EH (cell line): Measurements from ENCODE around the gene AAGAB.
A peak's percentile ranks its signal among the peaks of the same experiment; 100 is the strongest.

Source experiments
- DNase-seq: peaks from one replicate; pipeline ENCODE4 v3.0.0-alpha.2; 2015; ENCODE audit warnings: low read depth

The AAGAB gene

DNA sequence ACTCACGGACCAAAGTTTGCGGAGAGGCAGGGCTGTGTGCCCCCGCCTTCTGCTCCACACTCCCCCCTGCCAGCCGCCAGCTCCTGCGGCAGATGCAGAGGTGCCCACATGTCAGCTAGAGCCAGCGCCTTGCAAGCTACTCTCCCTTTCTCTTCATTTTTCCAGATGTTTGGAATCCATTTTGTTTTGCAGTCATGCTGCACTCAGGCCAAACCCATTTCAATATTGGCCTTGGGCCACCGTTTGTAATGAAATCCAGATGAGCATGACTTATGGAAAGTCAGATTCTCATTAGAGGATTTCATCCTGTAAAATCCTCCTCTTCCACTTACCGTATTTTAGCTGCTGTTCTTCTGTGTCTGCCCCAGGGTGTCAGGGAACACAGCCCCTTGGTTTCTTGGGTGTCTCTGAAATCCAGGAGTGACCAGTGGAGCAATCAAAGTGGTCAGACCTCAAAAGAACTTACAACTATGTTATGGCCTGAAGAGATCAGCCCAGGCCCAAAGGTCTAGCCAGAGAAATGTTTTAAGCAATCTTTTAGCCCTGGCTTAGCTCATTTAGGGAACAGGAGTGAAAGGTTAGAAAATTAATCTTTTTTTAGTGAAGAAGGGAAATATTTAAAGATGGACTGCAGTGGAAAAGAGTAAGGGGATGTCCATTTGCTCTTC is 65.8 kb downstream of the AAGAB start:
- peak; percentile 91 for DNase-seq

DNA sequence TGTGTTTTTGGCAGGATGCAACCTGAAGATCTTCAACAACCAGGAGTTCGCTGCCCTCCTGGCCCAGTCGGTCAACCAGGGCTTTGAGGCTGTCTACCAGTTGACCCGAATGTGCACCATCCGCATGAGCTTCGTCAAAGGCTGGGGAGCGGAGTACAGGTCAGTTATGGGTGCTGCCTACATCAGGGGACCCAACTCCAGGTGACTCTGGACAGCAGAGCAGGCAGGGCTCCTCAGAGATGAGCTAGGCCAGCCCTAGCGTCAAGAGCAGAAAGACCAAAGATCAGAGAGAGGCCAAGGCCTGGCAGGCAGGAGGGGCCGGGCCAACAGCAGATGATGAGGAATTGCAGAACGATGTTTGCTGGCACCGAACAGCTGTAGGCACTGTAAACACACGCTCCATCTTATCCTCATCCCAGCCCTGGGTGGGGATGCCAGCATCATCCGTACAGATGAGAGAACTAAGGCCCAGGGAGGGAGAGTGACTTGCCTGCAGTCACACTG is 67.1 kb downstream of the AAGAB start:
- DNase-seq = no peak

DNA sequence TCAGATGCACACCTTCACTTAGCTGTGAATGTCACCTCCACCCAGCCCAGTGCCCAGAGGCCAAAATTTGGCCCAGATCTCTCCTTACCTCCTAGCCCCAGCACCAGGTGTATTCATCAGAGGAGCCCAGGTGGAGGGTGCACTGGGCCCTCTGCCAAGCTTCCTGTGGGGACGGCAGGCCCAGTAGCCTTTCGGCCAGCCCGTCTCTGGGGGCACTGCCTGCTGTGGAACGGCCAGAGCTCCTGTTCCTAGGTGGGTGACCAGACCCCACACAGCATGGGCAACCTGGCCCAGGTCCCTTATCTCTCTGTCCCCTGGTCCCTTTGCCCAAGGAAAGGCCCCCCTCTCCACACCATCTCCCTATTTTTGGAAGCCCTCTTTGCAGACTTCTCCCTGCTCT is 67.8 kb downstream of the AAGAB start:
- DNase-seq = no peak

DNA sequence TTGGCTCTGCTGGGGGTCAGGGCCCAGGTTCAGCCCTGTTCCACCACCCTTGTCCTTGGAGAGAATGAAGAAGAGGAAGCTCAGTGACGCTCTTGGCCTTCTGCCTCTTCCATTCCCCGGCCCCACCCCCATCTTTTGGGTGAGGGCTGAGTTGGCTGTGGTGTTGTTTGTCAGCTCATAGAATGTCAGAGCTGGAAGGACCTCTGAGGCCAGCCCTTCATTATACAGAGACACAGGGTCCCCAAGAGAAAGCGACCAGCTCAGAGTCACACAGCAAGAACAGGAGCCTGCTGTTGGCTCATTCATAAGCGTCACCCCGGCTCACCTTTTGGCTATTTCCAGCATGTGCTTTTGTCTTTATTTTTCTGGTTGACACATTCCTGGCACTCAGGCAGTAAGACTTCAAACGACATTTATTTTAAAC is 68.2 kb downstream of the AAGAB start:
- peak; percentile 41 for DNase-seq

DNA sequence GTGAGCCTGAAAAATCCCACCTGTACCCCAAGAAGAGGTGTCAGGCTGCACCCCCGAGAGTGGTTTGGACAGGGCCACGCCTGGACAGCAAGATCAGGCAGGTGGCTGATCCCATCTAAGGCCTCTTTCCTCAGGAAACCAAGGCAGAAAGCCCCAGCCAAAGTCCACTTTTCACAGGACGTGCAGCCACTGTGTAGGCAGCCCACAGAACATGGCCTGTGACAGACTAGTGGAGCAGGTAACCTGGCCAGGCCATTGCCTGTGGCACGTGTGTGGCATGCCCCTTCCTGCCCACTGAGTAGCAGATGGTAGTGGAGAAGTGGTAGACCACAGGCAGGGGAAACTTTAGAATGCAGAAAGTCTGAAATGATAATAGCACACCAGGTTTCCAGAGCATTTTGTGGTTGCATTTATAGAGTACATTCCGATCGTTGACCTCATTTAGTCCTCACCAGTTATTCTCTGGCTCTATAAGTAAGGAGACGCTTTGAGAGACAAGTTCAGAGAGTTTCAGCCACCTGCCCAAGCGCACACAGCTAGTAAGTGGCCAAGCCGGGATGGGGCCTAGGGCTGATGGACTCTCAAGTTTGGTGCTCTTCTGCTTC is 68.7 kb downstream of the AAGAB start:
- peak; percentile 76 for DNase-seq

DNA sequence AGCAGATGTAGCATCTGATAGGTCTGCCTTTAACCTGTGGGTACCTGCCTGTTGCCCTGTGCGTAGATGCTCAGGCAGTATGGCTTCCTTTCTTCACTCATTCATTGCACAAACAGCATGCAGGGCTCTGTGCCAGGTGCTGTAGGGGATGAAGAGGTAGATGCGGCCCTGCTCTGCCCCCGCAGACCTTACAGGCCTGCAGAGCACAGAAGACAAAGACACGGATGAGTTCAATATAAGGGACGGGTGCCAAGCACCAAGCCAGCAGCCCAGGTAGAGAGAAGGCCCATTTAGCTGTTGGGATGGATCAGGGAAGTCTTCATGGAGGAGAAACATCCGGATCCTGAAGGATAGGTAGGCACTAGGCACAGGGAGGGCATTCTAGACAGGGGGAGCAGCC is 69.4 kb downstream of the AAGAB start:
- DNase-seq = no peak

DNA sequence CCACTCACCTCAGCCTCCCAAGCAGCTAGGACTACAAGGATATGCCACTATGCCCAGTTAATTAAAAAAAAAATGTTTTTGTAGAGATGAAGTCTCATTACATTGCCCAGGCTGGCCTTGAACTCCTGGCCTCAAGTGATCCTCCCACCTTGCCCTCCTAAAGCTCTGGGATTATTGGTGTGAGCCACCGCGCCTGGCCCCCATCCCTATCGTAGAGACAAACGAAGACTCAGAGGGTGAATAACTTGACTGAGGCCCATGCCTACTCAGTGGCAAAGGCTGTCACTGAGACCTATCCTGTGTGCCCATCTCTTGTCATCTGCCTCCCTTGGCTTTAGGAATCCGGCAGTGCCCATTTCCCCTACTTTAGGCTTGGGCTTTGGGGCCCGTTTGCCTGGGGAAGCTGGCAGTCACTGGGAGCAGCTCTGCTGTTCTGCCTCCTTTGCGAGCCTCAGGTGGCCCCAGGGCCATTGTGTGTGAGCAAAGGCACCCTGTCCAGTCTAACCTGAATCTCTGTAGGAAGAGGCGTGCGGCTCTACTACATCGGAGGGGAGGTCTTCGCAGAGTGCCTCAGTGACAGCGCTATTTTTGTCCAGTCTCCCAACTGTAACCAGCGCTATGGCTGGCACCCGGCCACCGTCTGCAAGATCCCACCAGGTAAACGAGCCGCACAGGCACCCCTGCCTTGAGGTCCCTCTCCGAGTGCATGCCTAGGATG is 70.1 kb downstream of the AAGAB start:
- no peak for DNase-seq

DNA sequence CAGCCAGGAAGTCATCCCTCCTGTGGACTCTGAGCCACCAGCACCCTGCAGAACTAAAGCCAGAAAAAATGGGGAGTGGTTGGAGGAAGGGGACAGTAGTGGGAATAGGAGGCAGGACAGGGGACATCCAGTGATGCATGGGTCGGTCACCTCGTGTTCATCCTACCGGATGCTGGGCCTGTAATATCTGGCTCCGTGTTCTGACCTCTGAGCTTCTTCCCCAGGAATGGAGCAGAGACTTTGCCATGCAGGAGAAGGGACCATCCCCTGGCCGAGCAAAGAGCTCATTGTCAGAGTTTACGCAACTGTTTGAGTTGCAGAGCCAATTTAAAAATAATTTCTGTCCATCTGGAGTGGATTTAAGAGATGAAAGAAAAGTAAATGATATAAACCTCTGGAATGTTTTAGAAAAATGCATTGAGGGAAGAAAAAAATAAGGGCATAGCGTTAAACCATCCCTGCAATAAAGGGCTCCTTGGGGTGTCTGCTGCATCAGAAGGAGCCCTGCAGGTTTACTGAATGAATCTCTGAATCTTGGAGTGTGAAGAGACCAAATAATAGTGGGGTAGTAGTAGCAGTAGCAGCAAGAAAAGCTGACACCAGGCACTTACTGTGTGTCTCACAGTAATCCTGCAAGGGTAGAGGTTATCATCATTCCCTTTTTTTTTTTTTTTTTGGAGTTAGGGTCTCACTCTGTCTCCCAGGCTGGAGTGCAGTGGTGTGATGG is 70.9 kb downstream of the AAGAB start:
- peak; percentile 95 for DNase-seq

DNA sequence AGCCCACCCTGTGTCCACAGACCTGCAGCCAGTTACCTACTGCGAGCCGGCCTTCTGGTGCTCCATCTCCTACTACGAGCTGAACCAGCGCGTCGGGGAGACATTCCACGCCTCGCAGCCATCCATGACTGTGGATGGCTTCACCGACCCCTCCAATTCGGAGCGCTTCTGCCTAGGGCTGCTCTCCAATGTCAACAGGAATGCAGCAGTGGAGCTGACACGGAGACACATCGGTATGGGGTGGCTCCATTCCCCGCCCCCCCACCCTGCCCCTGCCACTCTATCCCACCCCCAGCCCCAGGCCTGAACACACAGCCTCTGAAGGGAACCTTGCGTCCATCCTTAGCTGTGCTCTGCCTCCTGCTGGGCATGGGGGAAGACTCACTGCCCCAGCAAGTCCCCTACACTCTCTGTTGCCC is 73.2 kb downstream of the AAGAB start:
- no peak for DNase-seq

DNA sequence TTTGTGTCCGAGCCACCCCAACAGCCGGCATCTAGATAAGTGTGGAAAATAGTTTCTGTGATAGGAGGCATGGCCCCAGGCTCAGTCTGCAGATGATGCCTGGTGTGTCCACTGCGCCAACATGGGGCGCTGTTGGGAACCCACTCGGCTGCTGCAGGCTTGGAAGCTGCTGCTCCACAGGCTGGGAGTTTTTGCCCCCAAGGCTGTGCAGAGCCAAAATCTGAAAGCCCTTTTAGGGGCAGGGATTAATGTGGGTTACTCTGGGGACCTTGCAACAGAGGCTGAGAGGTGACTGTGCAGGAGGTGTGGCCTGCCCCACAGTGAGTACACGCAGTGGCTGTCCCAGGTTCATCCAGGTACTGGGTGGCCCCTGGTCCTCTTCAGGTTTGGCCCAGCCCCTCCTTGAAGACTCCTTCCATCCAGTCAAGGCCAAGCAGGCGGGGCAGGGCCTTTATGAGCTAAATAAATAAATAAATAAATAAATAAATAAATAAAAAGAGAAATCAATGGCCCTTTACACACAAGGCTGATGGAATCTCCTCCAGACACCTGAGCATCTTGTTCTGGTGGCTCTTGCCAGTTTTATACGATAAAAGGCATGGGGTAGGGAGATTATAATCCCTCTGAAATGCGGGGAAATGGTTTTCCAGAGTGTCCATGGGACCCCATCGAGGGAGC is 73.8 kb downstream of the AAGAB start:
- no peak for DNase-seq

DNA sequence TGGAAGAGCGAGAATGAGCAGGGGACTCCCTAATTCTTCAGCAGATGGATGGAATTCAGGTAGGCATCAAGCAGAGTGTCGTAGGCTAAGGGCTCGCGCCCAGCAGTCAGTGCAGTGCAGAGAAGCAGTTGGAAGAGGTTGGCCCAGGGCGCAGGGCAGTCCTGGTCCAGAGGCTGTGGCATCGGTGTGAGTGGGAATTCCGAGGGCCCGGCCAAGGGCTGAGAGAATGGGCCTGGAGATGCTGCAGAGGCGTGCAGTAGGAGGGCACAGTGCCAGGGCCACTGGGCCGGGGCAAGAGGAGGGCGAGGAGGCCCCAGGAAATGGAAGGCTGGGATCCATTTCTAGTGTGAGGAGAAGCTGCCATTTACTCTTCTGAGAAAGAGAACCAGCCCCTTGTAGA is 74.4 kb downstream of the AAGAB start:
- DNase-seq = no peak

DNA sequence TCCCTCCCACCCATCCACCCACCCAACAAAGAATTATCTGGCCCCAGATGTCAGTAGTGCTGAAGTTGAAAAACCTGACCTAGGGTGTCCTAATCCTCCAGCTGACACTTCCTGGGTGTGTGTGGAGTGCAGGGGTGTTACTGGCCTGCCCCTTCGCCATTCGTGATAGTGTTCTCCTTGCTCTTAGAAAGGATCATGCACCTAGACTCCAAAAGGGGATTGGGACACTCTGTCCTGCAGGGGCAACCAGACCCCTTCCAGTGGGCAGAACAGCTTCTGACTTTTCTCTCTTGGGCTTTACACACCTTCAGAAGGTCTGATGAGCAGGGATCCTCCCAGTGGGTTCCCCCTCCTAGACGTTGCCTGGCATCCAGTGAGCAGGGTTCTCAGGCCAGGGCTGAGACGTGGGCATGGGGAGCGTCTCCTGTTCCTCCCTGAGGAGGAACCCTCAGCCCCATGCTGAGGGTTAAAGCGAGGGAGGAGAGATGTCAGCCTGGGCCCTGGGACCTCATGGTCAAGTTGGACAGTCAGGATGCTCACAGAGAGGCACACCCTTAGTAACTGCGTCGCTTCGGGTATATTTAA is 75.0 kb downstream of the AAGAB start:
- no peak for DNase-seq

DNA sequence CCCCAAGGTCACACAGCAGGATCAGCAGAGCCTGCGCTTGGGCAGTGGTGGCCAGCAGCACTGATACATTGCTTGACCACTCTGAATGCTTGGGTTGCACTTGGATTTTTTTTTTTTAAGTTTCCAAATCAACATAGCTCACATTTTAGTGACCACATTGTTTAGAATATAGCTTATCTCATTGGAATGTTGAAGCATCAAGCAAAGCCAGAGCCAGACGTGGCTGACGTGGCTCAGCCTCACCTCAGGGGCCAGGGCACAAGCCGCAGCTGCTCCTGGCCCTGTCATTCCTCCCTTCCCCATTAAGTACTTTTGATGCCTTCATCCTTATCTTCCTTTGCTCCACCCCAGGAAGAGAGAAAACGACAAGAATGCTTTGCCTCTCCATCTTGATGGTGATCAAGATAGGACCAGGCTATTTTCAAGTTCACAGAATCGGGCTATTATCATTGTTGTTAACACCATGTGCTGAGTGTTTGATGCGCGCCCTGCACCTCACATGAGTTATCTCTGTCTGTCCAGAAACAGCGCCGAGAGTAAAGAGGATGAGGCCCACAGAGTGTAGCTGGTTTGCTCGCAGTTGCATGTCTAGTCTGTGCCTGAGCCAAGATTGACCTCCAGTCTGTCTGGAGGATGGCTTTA is 75.8 kb downstream of the AAGAB start:
- DNase-seq = peak; percentile 99

DNA sequence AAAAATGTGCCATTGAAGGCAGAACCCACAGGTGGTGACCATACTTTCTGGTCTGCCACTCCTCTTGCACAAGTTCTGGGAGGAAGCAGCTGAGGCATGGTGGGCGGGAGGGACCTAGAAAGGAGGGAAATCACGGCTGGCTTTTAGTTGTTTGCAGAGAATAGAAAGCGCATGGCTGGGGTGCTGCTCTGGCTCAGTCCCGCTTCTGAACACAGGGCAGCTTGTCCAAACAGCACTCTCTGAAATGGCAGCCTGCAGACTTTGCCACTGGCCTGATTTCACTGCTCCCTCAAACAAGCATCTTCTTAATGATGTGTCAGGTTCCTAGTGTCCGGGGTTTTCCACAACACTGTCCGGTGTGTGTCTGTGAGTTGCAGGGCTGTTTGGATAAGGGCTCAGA is 76.7 kb downstream of the AAGAB start:
- peak; percentile 64 for DNase-seq

DNA sequence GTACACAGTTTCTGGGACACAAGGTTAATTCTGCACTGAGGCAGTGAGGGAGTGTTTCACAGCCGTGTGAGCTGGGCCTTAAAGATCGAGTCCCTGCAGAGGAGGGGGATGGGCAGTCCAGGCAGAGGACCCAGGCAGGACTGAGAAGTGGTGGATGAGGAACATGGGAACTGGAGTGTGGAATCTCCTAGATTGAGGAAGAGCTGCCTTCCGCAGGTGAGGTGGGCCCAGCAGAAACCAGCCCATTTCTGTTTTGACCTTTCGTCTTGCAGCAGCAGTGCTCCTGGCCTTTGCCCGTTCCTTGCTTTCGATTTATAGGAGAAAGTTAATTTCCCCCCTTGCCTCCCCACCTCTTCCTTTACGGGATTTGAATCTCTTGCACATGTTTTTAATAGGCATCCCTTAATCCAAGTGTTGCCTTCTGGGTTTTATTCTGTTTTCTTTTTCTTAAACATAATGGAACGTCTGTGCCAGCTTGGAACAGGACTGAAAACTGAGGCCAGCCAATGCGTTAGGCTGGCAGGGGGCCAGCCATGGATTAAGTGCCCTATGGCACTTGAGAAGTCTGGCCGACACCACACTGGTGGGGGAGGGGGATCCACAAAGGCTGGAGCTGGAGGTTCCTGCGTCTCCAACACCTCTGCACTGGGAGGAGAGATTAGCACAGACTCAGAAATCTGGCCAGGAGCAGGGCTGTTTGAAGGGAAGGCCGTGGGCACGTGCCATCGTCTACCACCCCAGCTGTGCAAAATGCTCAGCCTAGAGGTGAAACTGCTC is 78.1 kb downstream of the AAGAB start:
- DNase-seq = no peak

DNA sequence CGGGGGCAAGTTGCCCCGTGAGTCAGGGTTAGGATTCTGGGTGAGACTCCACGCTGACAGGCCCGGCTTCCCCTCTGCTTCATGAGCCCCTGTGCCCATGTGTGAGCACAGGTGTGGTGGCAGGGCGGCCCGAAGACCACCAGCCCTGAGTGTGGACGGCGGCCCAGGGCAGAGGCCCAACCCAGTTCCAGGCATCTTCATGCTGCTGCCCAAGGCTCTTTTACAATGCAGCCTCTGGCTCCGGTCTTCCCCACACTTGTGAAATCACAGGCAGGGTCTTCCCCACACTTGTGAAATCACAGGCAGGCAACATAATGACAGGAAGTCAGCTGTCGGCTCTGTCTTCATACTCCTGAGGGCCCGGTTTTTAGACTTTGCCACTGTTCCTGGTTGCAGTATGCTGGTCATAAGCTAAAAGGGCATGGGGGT is 78.8 kb downstream of the AAGAB start:
- peak; percentile 58 for DNase-seq

DNA sequence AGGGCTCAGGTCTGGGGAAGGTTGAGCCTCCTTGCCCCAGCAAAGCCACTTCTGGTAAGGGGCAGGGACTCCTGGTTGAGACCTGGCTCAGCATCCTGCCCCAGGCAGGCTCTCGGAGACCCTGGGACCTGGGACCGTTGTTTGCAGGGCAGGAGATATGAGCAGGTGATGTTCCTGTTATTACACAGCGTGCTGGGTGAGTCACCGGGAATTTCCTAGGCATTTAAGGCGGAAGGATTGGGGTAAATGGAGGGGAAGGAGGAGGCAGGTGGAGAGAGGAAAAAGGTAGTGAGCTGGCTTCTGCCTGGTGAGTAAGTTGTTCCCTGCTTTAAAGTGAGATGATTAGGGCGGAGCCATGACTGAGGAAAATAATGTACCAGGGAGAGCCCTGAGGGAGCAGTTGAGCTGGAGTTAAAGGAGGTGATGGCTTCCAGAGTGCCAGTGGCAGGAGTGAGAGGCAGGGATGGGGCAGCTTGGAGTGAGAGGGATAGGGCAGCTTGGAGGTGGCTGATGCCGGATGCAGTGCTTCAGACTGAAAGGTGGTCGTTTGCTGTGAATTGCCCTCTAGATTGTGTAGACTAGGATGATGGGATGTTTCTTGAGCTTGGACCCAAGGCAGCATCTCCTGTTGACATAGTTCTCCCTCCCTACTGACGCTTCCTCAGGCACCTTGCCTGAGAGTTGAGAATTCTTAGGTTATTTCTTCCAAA is 79.4 kb downstream of the AAGAB start:
- no peak for DNase-seq

DNA sequence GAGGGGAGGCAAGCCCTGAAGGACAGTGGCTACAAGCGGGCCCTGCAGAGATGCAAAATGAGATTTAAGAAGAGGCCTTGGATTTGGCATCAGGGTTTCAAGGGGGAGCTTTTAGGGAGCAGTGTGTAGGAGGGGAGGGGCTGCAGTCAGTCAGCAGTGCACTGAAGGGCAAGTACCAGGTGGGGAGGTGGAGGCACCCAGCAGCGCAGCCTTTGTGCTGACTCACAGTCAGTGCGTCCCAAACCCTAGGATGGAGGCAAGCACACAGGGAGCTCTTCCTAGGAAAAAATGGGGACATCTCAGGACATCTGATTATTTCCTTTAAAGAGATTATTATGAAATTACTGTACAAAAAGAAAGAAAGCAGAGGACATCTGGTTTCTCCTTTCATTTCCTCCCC is 80.0 kb downstream of the AAGAB start:
- DNase-seq = no peak

DNA sequence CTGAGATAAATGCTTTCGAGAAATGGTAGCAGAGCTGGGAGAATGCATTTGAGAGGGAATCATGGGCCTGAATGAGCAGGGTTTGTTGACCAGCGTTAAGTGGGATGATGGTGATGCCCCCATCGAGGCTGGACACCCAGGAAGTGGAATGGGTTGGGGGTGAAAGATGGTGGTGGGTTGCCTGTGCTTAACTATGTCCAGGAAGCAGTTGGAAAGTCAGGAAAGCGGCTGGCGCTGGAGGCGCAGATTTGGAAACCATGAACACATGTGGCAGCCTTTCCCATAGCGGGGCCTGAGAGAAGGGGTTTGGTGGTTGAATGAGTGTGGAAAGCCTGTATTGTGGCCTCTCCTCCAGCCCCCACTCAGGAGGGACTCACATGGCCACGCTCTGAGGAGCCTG is 80.7 kb downstream of the AAGAB start:
- no peak for DNase-seq

DNA sequence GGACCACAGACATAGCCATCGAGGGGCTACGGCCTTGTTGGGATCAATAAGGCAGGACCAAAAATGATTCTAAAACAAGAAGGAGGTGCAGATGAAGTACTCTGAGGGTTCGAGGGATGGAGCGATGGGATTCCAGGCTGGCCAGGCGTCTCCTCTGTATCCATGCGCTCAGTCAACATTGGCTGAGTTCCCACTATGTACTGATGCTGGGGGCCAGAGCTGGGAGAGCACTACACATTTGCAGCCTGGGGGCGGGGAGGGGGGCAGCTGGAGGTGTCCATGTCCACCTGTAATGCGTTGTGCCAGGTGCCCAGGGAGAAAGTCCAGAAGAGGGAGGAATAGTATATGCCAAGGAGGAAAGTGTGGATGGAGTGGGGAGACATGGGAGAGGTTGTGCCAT is 81.5 kb downstream of the AAGAB start:
- DNase-seq = no peak
